PC-3 (cell line): ENCODE results near the gene CBL. TPM values are rescaled to one million over a fixed set of nuclear protein-coding genes. Genes with fewer than 3 reads are reported as not detected.

Experiments
- ATAC-seq: fragments of 200-7000 bp; cut with Tn5 transposase; 2 replicates; pipeline ENCODE4 v1.9.1; 2020; ENCODE audit warnings: mild to moderate bottlenecking, moderate library complexity
- BruUV-seq: library from RNA; stranded (reverse); fragments of 400-500 nt; replicated peaks from 2 replicates; lab custom pipeline; 2021; lab: Mats Ljungman, UMichigan
- CTCF ChIA-PET: fragments of 300-600 bp; sonication (Branson Sonifier 250); formaldehyde crosslinking; loops from one replicate; lab custom pipeline; 2022; ENCODE audit warnings: antibody characterized with exemption; lab: Charles Lee
- POLR2A ChIA-PET: fragments of 300-600 bp; sonication (Branson Sonifier 250); formaldehyde crosslinking; loops from one replicate; lab custom pipeline; 2022; ENCODE audit warnings: antibody characterized with exemption; ENCODE audit not compliant: unreplicated experiment; lab: Charles Lee
- DNase-seq: peaks from one replicate; pipeline ENCODE4 v3.0.0-alpha.2; 2015
- H2AFZ ChIP-seq: fragments of 300-600 bp; sonication (generic); 2 replicates; pipeline ENCODE4 v1.6.0; 2016; ENCODE audit warnings: antibody characterized with exemption, low read length
- H3F3A ChIP-seq: fragments of 300-600 bp; sonication (generic); one replicate; pipeline ENCODE4 v1.6.0; 2017; ENCODE audit warnings: antibody characterized with exemption, low read length, control low read depth, mild to moderate bottlenecking; ENCODE audit not compliant: unreplicated experiment
- H3K27ac ChIP-seq: fragments of 300-600 bp; sonication (generic); 2 replicates; pipeline ENCODE4 v1.5.1; 2016; ENCODE audit warnings: mild to moderate bottlenecking, low read length
- H3K27me3 ChIP-seq: fragments of 300-600 bp; sonication (generic); 2 replicates; pipeline ENCODE4 v1.6.1; 2016; ENCODE audit warnings: low read length, mixed read lengths
- H3K36me3 ChIP-seq: fragments of 300-600 bp; sonication (generic); 2 replicates; pipeline ENCODE4 v1.6.1; 2016; ENCODE audit warnings: low read depth, mixed run types, low read length, mixed read lengths
- H3K4me1 ChIP-seq: fragments of 300-600 bp; sonication (generic); 2 replicates; pipeline ENCODE4 v1.5.1; 2016; ENCODE audit warnings: low read length; ENCODE audit not compliant: insufficient read depth
- H3K4me2 ChIP-seq: fragments of 300-600 bp; sonication (generic); 2 replicates; pipeline ENCODE4 v1.6.0; 2016; ENCODE audit warnings: low read length
- H3K4me3 ChIP-seq: fragments of 300-600 bp; sonication (generic); 2 replicates; pipeline ENCODE4 v1.5.1; 2016; ENCODE audit warnings: mild to moderate bottlenecking, low read length, mixed read lengths
- H3K79me2 ChIP-seq: fragments of 300-600 bp; sonication (generic); 2 replicates; pipeline ENCODE4 v1.6.1; 2017; ENCODE audit warnings: low read length, mixed read lengths
- H3K9ac ChIP-seq: fragments of 300-600 bp; sonication (generic); 2 replicates; pipeline ENCODE4 v1.6.0; 2016; ENCODE audit warnings: mild to moderate bottlenecking, low read length
- H3K9me2 ChIP-seq: fragments of 300-600 bp; sonication (generic); replicated peaks from 2 replicates; pipeline ENCODE4 v1.6.1; 2016; ENCODE audit warnings: mixed run types, low read length, mixed read lengths
- H3K9me3 ChIP-seq: fragments of 300-600 bp; sonication (generic); 2 replicates; pipeline ENCODE4 v1.6.1; 2016; ENCODE audit warnings: low read length, mixed read lengths
- H4K20me1 ChIP-seq: fragments of 300-600 bp; sonication (generic); 2 replicates; pipeline ENCODE4 v1.6.1; 2016; ENCODE audit warnings: low read length, mixed read lengths
- EZH2 ChIP-seq: fragments of 300-600 bp; sonication (generic); IDR thresholded peaks from one replicate; pipeline ENCODE4 v1.6.1; 2017; ENCODE audit warnings: antibody characterized with exemption, mild to moderate bottlenecking, low read length; ENCODE audit not compliant: unreplicated experiment
- EZH2phosphoT487 ChIP-seq: fragments of 300-600 bp; sonication (generic); IDR thresholded peaks from 2 replicates; pipeline ENCODE4 v1.6.1; 2018; ENCODE audit warnings: mild to moderate bottlenecking, antibody characterized with exemption, low read length, borderline replicate concordance
- intact Hi-C: fragments of 100-400 bp; cut with micrococcal nuclease; formaldehyde crosslinking; loops from 2 replicates; pipeline ENCODE4 v1.9.0; 2023
- total RNA-seq: library from RNA; depleted of rRNA; stranded (reverse); fragments of >200 nt; gene quantifications from 2 replicates; pipeline ENCODE4 v1.2.3, GENCODE V29; 2014
- TF ChIP-seq, protein P1 (sequence below): fragments of 300-600 bp; sonication (generic); conservative IDR thresholded peaks from 2 replicates; pipeline ENCODE4 v1.5.1; 2017; ENCODE audit warnings: antibody characterized with exemption, low read depth, mild to moderate bottlenecking, low read length

The CBL gene
- total RNA-seq, 1 experiment from 2014 or later: 11.4 TPM

DNA sequence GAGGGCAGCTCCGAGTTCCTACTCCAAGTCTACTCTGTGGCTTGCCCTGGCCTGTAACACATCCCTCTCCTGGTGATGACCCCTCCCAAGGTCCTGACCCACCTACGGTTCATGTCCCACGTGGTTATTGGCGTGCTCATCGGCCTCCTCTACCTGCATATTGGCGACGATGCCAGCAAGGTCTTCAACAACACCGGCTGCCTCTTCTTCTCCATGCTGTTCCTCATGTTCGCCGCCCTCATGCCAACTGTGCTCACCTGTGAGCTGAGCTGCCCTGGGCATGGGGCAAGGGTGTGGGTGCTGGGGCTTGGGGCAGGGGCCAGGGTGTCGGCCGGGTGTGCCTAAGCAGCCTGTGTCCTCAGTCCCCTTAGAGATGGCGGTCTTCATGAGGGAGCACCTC, 47.7 kb upstream of the CBL start:
- ChIA-PET POLR2A (interaction anchor here (0.5 kb wide), 1 partner anchor 73 kb away, joined by 3 read pairs; no protein-coding TSS in a partner anchor), CTCF (no interaction called here)

DNA sequence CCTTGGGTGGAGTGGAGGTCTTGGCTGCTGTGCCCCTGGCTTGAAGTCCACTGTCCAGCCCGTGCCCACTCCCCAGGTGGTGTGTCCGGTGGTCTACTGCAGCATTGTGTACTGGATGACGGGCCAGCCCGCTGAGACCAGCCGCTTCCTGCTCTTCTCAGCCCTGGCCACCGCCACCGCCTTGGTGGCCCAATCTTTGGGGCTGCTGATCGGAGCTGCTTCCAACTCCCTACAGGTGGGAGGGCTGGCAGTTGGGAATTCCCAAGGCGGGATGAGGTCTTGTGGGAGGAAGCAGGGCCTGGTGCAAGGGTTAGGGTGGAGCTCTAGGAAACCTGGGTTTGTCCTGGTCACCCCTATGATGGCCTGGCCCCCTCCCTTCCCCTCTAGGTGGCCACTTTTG, 46.0 kb upstream of the CBL start:
- H3K4me2 ChIP-seq: no peak overlapping the region
- no TSS peak for BruUV-seq
- H3F3A ChIP-seq: no peaks in the 10 kb centered on the region
- H3K9ac ChIP-seq: no peak overlapping the region
- no peak for ATAC-seq
- H3K9me2 ChIP-seq: no peaks in the 10 kb centered on the region
- ChIA-PET CTCF (no interaction called here), POLR2A (no interaction called here)
- no peaks in the 10 kb centered on the region for H3K4me1 ChIP-seq
- TF ChIP-seq EZH2 (no peak), EZH2phosphoT487 (no peak)
- TF ChIP-seq, protein P1, sequence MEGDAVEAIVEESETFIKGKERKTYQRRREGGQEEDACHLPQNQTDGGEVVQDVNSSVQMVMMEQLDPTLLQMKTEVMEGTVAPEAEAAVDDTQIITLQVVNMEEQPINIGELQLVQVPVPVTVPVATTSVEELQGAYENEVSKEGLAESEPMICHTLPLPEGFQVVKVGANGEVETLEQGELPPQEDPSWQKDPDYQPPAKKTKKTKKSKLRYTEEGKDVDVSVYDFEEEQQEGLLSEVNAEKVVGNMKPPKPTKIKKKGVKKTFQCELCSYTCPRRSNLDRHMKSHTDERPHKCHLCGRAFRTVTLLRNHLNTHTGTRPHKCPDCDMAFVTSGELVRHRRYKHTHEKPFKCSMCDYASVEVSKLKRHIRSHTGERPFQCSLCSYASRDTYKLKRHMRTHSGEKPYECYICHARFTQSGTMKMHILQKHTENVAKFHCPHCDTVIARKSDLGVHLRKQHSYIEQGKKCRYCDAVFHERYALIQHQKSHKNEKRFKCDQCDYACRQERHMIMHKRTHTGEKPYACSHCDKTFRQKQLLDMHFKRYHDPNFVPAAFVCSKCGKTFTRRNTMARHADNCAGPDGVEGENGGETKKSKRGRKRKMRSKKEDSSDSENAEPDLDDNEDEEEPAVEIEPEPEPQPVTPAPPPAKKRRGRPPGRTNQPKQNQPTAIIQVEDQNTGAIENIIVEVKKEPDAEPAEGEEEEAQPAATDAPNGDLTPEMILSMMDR: no peak
- no peaks in the 10 kb centered on the region for H3K79me2 ChIP-seq
- intact Hi-C loops: loop anchor here (10.0 kb wide), 1 partner anchor 165 kb away; no protein-coding TSS in a partner anchor
- no peaks in the 10 kb centered on the region for H3K27me3 ChIP-seq
- no peaks in the 10 kb centered on the region for H3K9me3 ChIP-seq
- no peak for DNase-seq
- no peaks in the 10 kb centered on the region for H4K20me1 ChIP-seq
- no peak overlapping the region for H3K27ac ChIP-seq
- H3K36me3 ChIP-seq: no peaks in the 10 kb centered on the region
- H3K4me3 ChIP-seq: no peak overlapping the region
- no peak overlapping the region for H2AFZ ChIP-seq

More for the DNA sequence above, 47.7 kb upstream of the CBL start:
- DNase-seq: no peak
- Histone ChIP-seq H3K4me3 (no peak overlapping the region), H3K4me2 (no peak overlapping the region), H3K27ac (no peak overlapping the region), H3K79me2 (no peaks in the 10 kb centered on the region), H3K9me3 (no peaks in the 10 kb centered on the region), H4K20me1 (no peaks in the 10 kb centered on the region), H3K36me3 (no peaks in the 10 kb centered on the region), H3F3A (no peaks in the 10 kb centered on the region), H3K9ac (no peak overlapping the region), H3K9me2 (no peaks in the 10 kb centered on the region), H3K4me1 (no peaks in the 10 kb centered on the region), H3K27me3 (no peaks in the 10 kb centered on the region), H2AFZ (no peak overlapping the region)
- intact Hi-C loops: no loop called here
- no TSS peak for BruUV-seq
- no peak for TF ChIP-seq EZH2
- no peak for TF ChIP-seq EZH2phosphoT487
- TF ChIP-seq, protein P1: no peak
- no peak for ATAC-seq

DNA sequence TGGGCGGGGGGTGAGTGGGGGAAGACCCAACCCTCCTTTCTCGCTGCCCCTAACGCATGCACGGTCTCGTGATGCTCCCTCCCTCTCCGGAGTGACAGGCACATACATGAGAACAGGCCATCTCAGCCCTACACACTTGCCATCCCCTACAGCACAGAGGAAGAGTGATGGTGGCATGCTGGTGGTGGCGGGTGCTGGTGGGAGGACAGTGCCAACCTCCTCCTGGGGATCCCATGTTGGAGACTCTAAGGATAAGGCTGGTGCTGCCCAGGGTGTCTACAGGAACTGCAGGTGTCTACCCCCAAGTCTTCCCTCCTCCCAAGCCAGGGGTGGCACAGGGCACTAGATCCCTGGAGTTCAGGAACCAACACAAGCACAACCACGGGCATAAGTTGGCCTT, 44.3 kb upstream of the CBL start:
- H3K36me3 ChIP-seq: no peaks in the 10 kb centered on the region
- H3K4me1 ChIP-seq: peaks cover 7% of the 10 kb centered on the region
- no peak for TF ChIP-seq EZH2phosphoT487
- TF ChIP-seq EZH2: no peak
- TF ChIP-seq, protein P1: no peak
- H3K9ac ChIP-seq: no peak overlapping the region
- H3K9me3 ChIP-seq: no peaks in the 10 kb centered on the region
- intact Hi-C loops: loop anchor here (10.0 kb wide), 1 partner anchor 163 kb away; no protein-coding TSS in a partner anchor
- no peaks in the 10 kb centered on the region for H3K27me3 ChIP-seq
- DNase-seq (no peak), ATAC-seq (no peak)
- H2AFZ ChIP-seq: no peak overlapping the region
- no TSS peak for BruUV-seq
- no peaks in the 10 kb centered on the region for H4K20me1 ChIP-seq
- no peak overlapping the region for H3K4me3 ChIP-seq
- H3K27ac ChIP-seq: no peak overlapping the region
- no peaks in the 10 kb centered on the region for H3K9me2 ChIP-seq
- no peaks in the 10 kb centered on the region for H3F3A ChIP-seq
- ChIA-PET CTCF (no interaction called here), POLR2A (no interaction called here)
- H3K79me2 ChIP-seq: no peaks in the 10 kb centered on the region
- no peak overlapping the region for H3K4me2 ChIP-seq
